Measurements from ENCODE around the gene KCNE1.

Gene KCNE1

GRCh38 chr21:34548781-34549376 is 36.9 kb upstream of the KCNE1 start:
- DNase-seq (ENCODE audit: low spot score): no peak
- POLR2A ChIA-PET (ENCODE audit: low non-redundant PET): interaction anchor here (0.7 kb wide), 1 partner anchor 17 kb away, joined by 3 read pairs; no protein-coding TSS in a partner anchor
- no peak overlapping the region for H3K27ac ChIP-seq
- CTCF ChIA-PET: no interaction called here
- TF ChIP-seq CTCF (conservative IDR thresholded peaks at IDR 0.05; ENCODE audit: low read depth): no peak

- no peak overlapping the region for H3K27ac ChIP-seq
- no peak for DNase-seq (ENCODE audit: low spot score)
- ChIA-PET POLR2A (ENCODE audit: low non-redundant PET) (no interaction called here), CTCF (no interaction called here)
- TF ChIP-seq CTCF (conservative IDR thresholded peaks at IDR 0.05; ENCODE audit: low read depth): no peak
Observed at GRCh38 chr21:34546542-34546941, 34.5 kb upstream of the KCNE1 start.

GRCh38 chr21:34545079-34545884 is 33.3 kb upstream of the KCNE1 start:
- TF ChIP-seq CTCF (conservative IDR thresholded peaks at IDR 0.05; ENCODE audit: low read depth): no peak
- no peak overlapping the region for H3K27ac ChIP-seq
- DNase-seq (ENCODE audit: low spot score): no peak
- ChIA-PET CTCF (no interaction called here), POLR2A (ENCODE audit: low non-redundant PET) (no interaction called here)

GRCh38 chr21:34544032-34544496 is 32.1 kb upstream of the KCNE1 start:
- POLR2A ChIA-PET (ENCODE audit: low non-redundant PET): no interaction called here
- DNase-seq (ENCODE audit: low spot score): peak; percentile 78
- CTCF ChIA-PET: interaction anchor here (0.6 kb wide), 1 partner anchor 11 kb away, joined by 3 read pairs; no protein-coding TSS in a partner anchor
- peak; percentile 36 for TF ChIP-seq CTCF (conservative IDR thresholded peaks at IDR 0.05; ENCODE audit: low read depth)
- no peak overlapping the region for H3K27ac ChIP-seq

- no peak overlapping the region for H3K27ac ChIP-seq
- ChIA-PET CTCF (interaction anchor here (1.1 kb wide), 1 partner anchor 39 kb away, joined by 3 read pairs; no protein-coding TSS in a partner anchor), POLR2A (ENCODE audit: low non-redundant PET) (no interaction called here)
- DNase-seq (ENCODE audit: low spot score): no peak
- no peak for TF ChIP-seq CTCF (conservative IDR thresholded peaks at IDR 0.05; ENCODE audit: low read depth)
Observed at GRCh38 chr21:34543017-34543416, 31.0 kb upstream of the KCNE1 start.

GRCh38 chr21:34540206-34540605 is 28.2 kb upstream of the KCNE1 start:
- POLR2A ChIA-PET (ENCODE audit: low non-redundant PET): no interaction called here
- no peak overlapping the region for H3K27ac ChIP-seq
- CTCF ChIA-PET: no interaction called here
- TF ChIP-seq CTCF (conservative IDR thresholded peaks at IDR 0.05; ENCODE audit: low read depth): no peak
- no peak for DNase-seq (ENCODE audit: low spot score)

Measured in RWPE1 (cell line).